Neural cell (in vitro differentiated cells): ENCODE measurements around the gene NTRK2.

Experiments
- POLR2AphosphoS5 ChIP-seq: IDR thresholded peaks from 2 replicates; pipeline ENCODE4 v1.6.1; 2012
- TF ChIP-seq, protein P1 (sequence below): IDR thresholded peaks from 2 replicates; pipeline ENCODE4 v1.6.1; 2012; ENCODE audit warnings: borderline replicate concordance

DNA sequence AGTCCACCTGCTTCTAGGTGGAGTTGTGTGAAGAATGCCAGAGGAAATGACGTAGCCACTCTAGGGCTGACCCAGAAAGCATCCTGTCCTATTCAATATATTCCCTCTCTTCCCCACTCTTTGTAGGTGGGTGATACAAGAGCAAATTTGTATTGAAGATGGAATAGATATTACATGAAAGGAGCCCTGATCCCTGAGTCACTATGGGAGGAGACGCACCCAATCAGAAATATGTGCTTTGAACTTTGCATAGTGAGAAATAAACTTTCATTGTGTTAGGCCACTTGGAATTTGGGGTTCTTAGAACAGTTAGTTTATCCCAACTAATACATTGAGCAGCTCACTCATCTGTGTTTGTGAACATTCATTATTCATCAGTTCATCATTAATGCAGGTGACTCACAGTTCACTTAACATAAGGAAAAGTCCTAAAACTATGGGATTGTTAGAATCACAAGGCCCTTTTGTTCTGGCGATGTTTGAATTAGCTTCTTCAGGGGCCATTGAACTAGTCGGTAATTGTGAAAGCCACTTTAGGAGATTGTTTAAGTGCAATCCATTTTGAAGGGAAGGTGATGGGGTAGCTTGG is 26.9 kb upstream of the NTRK2 start:
- TF ChIP-seq, protein P1, sequence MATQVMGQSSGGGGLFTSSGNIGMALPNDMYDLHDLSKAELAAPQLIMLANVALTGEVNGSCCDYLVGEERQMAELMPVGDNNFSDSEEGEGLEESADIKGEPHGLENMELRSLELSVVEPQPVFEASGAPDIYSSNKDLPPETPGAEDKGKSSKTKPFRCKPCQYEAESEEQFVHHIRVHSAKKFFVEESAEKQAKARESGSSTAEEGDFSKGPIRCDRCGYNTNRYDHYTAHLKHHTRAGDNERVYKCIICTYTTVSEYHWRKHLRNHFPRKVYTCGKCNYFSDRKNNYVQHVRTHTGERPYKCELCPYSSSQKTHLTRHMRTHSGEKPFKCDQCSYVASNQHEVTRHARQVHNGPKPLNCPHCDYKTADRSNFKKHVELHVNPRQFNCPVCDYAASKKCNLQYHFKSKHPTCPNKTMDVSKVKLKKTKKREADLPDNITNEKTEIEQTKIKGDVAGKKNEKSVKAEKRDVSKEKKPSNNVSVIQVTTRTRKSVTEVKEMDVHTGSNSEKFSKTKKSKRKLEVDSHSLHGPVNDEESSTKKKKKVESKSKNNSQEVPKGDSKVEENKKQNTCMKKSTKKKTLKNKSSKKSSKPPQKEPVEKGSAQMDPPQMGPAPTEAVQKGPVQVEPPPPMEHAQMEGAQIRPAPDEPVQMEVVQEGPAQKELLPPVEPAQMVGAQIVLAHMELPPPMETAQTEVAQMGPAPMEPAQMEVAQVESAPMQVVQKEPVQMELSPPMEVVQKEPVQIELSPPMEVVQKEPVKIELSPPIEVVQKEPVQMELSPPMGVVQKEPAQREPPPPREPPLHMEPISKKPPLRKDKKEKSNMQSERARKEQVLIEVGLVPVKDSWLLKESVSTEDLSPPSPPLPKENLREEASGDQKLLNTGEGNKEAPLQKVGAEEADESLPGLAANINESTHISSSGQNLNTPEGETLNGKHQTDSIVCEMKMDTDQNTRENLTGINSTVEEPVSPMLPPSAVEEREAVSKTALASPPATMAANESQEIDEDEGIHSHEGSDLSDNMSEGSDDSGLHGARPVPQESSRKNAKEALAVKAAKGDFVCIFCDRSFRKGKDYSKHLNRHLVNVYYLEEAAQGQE: no peak
- no peak for TF ChIP-seq POLR2AphosphoS5
